Measurements from ENCODE around the gene CUEDC1. TPM values are rescaled to one million over a fixed set of nuclear protein-coding genes. Genes with fewer than 3 reads are reported as not detected.

Gene CUEDC1
- total and polyA plus RNA-seq, 11 donors = 29.6 to 68.5 (median 42.2) TPM

GRCh38 chr17:57876866-57877237 is 78.4 kb downstream of the CUEDC1 start:
- H3K4me1 ChIP-seq = peaks cover 21 to 91% (median 67%) of the 10 kb centered on the region in 12 donors
- TF ChIP-seq CTCF (IDR thresholded peaks at IDR 0.05) (no peak), POLR2A (IDR thresholded peaks at IDR 0.05) (no peak)
- H3K27ac ChIP-seq = peak overlapping the region in 8 of 12 donors; percentile 26 to 93 (median 86)
- WGBS, 4 donors = 67 to 84% (median 83%) methylated on average over 2 of the region's 2 CpGs
- intact Hi-C loops (cut with DNase I) = loop anchor here in 6 of 10 donors (5.0 kb wide), 3 partner anchors 80 to 120 kb away; partner anchors contain the start of genes VEZF1 (in 3 of the 6) and CUEDC1 (in 1 of the 6)
- ATAC-seq (no peak), DNase-seq (no peak)
- H3K36me3 ChIP-seq = peaks cover 0 to 55% (median 42%) of the 10 kb centered on the region in 9 donors
- H3K9me3 ChIP-seq = no peaks in the 10 kb centered on the region
- no peaks in the 10 kb centered on the region for H3K27me3 ChIP-seq
- no peak overlapping the region for H3K4me3 ChIP-seq

DNA sequence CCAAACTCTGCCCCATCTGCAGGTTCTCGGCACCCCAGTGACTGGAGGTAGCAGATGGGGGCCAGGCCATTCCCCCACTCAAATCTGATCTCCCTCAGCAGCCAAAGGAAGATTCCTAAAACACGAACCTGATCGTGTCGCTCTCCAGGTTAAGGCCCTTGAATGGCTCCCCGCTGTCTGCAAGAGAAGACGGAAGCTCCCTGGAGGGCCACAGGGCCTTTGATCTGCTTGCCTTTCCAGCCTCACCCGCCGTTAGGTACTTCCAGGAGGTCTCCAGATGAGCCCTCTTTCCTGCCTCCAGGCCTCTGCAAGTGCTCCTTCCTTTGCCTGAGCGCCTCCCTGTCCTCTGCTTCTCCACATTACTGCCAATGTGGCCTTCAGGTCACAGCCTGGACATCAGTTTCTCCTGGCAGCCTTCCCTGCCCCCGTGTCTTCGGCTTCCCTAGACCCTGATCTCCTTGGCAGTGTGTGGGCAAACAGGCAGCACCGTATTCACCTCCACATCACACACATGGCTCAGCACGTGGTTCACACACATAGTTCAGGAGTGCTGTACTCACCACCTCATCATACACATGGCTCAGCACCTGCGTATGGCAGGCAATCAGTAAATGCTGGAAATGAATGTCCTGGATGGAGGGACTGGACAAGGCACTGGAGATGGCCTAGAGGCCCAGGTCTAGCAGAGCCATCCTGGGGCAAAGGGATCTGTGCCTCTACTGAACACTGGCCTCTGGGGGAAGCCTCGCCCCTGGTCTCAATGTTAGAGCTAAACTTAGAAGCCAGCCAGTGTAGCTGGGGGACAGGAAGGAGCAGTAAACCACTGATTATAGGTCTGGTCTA is 79.0 kb downstream of the CUEDC1 start:
- peaks cover 0 to 61% (median 47%) of the 10 kb centered on the region in 9 donors for H3K36me3 ChIP-seq
- WGBS, 4 donors = 65 to 73% (median 68%) methylated on average over 15 of the region's 15 CpGs

DNA sequence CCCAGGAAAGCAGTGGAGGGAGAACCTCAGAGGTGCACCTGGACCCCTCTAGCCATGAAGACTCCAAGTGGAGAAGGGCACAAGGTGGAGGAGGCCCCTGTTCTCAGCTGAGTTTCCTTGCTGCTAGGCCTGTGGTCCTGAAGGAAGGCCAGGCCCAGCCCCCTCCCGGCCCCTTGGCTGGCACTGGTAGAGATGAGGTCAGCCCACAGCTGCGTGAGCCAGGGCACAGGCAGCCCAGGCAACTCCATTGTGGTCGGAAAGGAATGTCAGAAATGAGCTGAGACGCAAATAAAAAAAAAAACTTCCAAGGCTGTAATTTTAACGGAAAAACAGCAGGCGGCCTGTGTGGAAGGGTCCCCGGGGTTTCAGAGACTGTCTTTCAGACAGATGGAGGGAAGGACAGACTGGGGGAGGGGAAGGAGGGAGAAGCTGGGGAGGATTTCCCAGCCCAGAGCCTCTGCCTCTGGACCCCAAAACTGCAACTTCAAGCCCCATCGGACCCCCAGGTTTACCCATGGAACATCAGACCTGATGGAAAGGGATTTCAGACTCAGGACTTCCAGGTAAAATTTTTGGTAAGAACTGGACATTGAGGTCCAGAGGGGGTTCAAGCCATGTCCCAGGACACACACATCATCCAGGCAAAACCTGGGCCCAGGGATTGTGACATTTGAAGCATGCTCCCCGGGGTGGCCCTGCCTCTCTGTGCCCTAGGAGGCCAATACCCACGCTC is 79.8 kb downstream of the CUEDC1 start:
- ATAC-seq = peak; percentile 82 to 90 (median 88)
- H3K4me3 ChIP-seq = peak overlapping the region in 5 of 12 donors; percentile 6 to 39 (median 29)
- H3K27ac ChIP-seq = peak overlapping the region; percentile 56 to 93 (median 86)
- no peak for TF ChIP-seq POLR2A (IDR thresholded peaks at IDR 0.05)
- peak; percentile 12 to 58 (median 40) for TF ChIP-seq CTCF (IDR thresholded peaks at IDR 0.05)
- DNase-seq = peak; percentile 84 to 89 (median 87)
- H3K27me3 ChIP-seq = no peaks in the 10 kb centered on the region
- H3K4me1 ChIP-seq = peaks cover 15 to 77% (median 54%) of the 10 kb centered on the region in 12 donors
- intact Hi-C loops (cut with DNase I) = loop anchor here in 6 of 10 donors (2.0 to 5.0 kb wide), 5 partner anchors 15 to 122 kb away; partner anchors contain the start of genes VEZF1 (in 3 of the 6) and CUEDC1 (in 1 of the 6)
- 21 to 28% (median 25%) methylated on average over 9 to 10 of the region's 10 CpGs for WGBS, 4 donors
- peaks cover 0 to 69% (median 55%) of the 10 kb centered on the region in 9 donors for H3K36me3 ChIP-seq
- H3K9me3 ChIP-seq = no peaks in the 10 kb centered on the region

More for the DNA sequence above, 79.0 kb downstream of the CUEDC1 start:
- H3K9me3 ChIP-seq = no peaks in the 10 kb centered on the region
- TF ChIP-seq CTCF (IDR thresholded peaks at IDR 0.05) = no peak
- no peak for TF ChIP-seq POLR2A (IDR thresholded peaks at IDR 0.05)
- peak overlapping the region; percentile 56 to 93 (median 86) for H3K27ac ChIP-seq
- no peaks in the 10 kb centered on the region for H3K27me3 ChIP-seq
- peaks cover 15 to 85% (median 61%) of the 10 kb centered on the region in 12 donors for H3K4me1 ChIP-seq
- no peak overlapping the region for H3K4me3 ChIP-seq
- ATAC-seq = no peak
- intact Hi-C loops (cut with DNase I) = loop anchor here in 6 of 10 donors (5.0 kb wide), 3 partner anchors 81 to 121 kb away; partner anchors contain the start of genes VEZF1 (in 3 of the 6) and CUEDC1 (in 1 of the 6)
- DNase-seq = no peak

All from heart left ventricle (tissue), 16 donors.